GM12878 (cell line): ENCODE measurements around the gene SHH. TPM values are rescaled to one million over a fixed set of nuclear protein-coding genes. Genes with fewer than 3 reads are reported as not detected.

Experiments
- ATAC-seq: fragments of 200-7000 bp; cut with Tn5 transposase; 3 replicates; pipeline ENCODE4 v1.9.1; 2020; ENCODE audit warnings: mild to moderate bottlenecking, moderate library complexity
- BruUV-seq: library from RNA; stranded (reverse); fragments of 400-500 nt; replicated peaks from 2 replicates; lab custom pipeline; 2021; lab: Mats Ljungman, UMichigan
- CTCF ChIA-PET: fragments of 300-600 bp; sonication (Branson Sonifier 250); formaldehyde crosslinking; extraction: SDS; loops from one replicate; lab custom pipeline; 2021; ENCODE audit warnings: inconsistent platforms; lab: Yijun Ruan, JAX
- POLR2A ChIA-PET: fragments of 350-600 bp; formaldehyde crosslinking; extraction: SDS; loops from one replicate; lab custom pipeline; 2021; ENCODE audit warnings: inconsistent platforms; lab: Charles Lee
- RAD21 ChIA-PET: fragments of 300-600 bp; sonication (Branson Sonifier 250); formaldehyde crosslinking; loops from one replicate; lab custom pipeline; 2023; ENCODE audit warnings: antibody characterized with exemption; ENCODE audit not compliant: unreplicated experiment; lab: Charles Lee
- SMC1A ChIA-PET: fragments of 300-600 bp; sonication (Branson Sonifier 250); formaldehyde crosslinking; loops from one replicate; lab custom pipeline; 2023; ENCODE audit not compliant: unreplicated experiment, uncharacterized antibody; lab: Charles Lee
- DNase-seq: peaks from one replicate; pipeline ENCODE4 v3.0.0-alpha.2; 2011; ENCODE audit warnings: low read depth, low spot score
- FAIRE-seq: peaks from 3 replicates; lab custom pipeline; 2011; peaks lifted over from hg19 to GRCh38; lab: Jason Lieb, UNC
- H2AFZ ChIP-seq: 2 replicates; pipeline ENCODE4 v1.6.0; 2011; ENCODE audit warnings: low read depth, low read length, control low read depth; ENCODE audit not compliant: control insufficient read depth
- H3K27ac ChIP-seq: 2 replicates; pipeline ENCODE4 v1.5.1; 2011; ENCODE audit warnings: control low read depth; ENCODE audit not compliant: control insufficient read depth, insufficient read depth
- H3K27me3 ChIP-seq, 2 experiments: replicated peaks in 1 of 2; 2 replicates each; pipeline versions ENCODE4 v1.6.0 to v1.6.1; 2011; ENCODE audit warnings: low read length in 1 of 2; ENCODE audit not compliant: control insufficient read depth in 2 of 2, insufficient read depth in 2 of 2
- H3K36me3 ChIP-seq, 2 experiments: 2 replicates each; pipeline ENCODE4 v1.5.1; 2011; ENCODE audit warnings: low read length in 1 of 2; ENCODE audit not compliant: control insufficient read depth in 2 of 2, insufficient read depth in 2 of 2
- H3K4me1 ChIP-seq: 2 replicates; pipeline ENCODE4 v1.6.1; 2011; ENCODE audit warnings: mild to moderate bottlenecking, low read length, moderate library complexity, mixed read lengths; ENCODE audit not compliant: control insufficient read depth, insufficient read depth
- H3K4me2 ChIP-seq: 2 replicates; pipeline ENCODE4 v1.6.0; 2011; ENCODE audit warnings: control low read depth; ENCODE audit not compliant: control insufficient read depth, insufficient read depth
- H3K4me3 ChIP-seq: fragments of 200-600 bp; sonication (generic); 2 replicates; pipeline ENCODE4 v1.5.1; 2016
- H3K79me2 ChIP-seq: 2 replicates; pipeline ENCODE4 v1.6.0; 2011; ENCODE audit warnings: low read length; ENCODE audit not compliant: control insufficient read depth, insufficient read depth
- H3K9ac ChIP-seq: 2 replicates; pipeline ENCODE4 v1.8.0; 2011; ENCODE audit warnings: low read length, control low read depth, mixed read lengths; ENCODE audit not compliant: control insufficient read depth, insufficient read depth
- H3K9me3 ChIP-seq: replicated peaks from 3 replicates; pipeline ENCODE4 v1.5.1; 2011; ENCODE audit warnings: mild to moderate bottlenecking, low read length; ENCODE audit not compliant: control insufficient read depth, insufficient read depth
- H4K20me1 ChIP-seq: 2 replicates; pipeline ENCODE4 v1.6.0; 2011; ENCODE audit not compliant: control insufficient read depth, insufficient read depth
- NBN ChIP-seq: fragments of 450-650 bp; IDR thresholded peaks from 2 replicates; pipeline ENCODE4 v1.6.1; 2016
- NFXL1 ChIP-seq: fragments of 450-650 bp; IDR thresholded peaks from 2 replicates; pipeline ENCODE4 v1.6.1; 2017; ENCODE audit warnings: antibody characterized with exemption, mild to moderate bottlenecking, borderline replicate concordance
- POLR2AphosphoS5 ChIP-seq: IDR thresholded peaks from 2 replicates; pipeline ENCODE4 v1.6.1; 2011; ENCODE audit warnings: mild to moderate bottlenecking, low read length, inconsistent platforms
- POU2F2 ChIP-seq: IDR thresholded peaks from 3 replicates; pipeline ENCODE4 v1.6.1; 2011; ENCODE audit warnings: low read depth, mild to moderate bottlenecking, low read length, borderline replicate concordance
- TAF1 ChIP-seq: IDR thresholded peaks from 2 replicates; pipeline ENCODE4 v1.6.1; 2011; ENCODE audit warnings: mild to moderate bottlenecking, low read depth, low read length, borderline replicate concordance
- WGBS: methylation state at CpG from one replicate; pipeline ENCODE4 v1.1.6; 2016; ENCODE audit warnings: low lambda C conversion rate; ENCODE audit not compliant: insufficient replicate concordance, insufficient coverage; ENCODE audit errors: missing lambda C conversion rate; 5-methylcytosine and 5-hydroxymethylcytosine counted together
- in situ Hi-C: fragments of 300-500 bp; cut with MboI; formaldehyde crosslinking; loops from 9 replicates; pipeline ENCODE4 v1.14.3; 2018; ENCODE audit warnings: mixed read lengths
- intact Hi-C: fragments of 100-400 bp; cut with micrococcal nuclease; formaldehyde crosslinking; loops from one replicate; pipeline ENCODE4 v1.14.2; 2022; ENCODE audit not compliant: unreplicated experiment
- polyA plus RNA-seq, 11 experiments: library from polyadenylated mRNA; depleted of rRNA in 4 of 11; unstranded in 6 of 11; stranded (reverse) in 5 of 11; fragments of >200 nt; fragmentation: Nextera tagmentation in 4 of 11; fragmentation: Illumina TruSeq in 1 of 11; extraction: Ambion mirVana in 4 of 11; extraction: Trizol in 1 of 11; gene quantifications; 1 replicate in 1 of 11; 2 replicates in 10 of 11; pipeline versions ENCODE4 v1.2.1 to v1.2.3, GENCODE V29; 2011 to 2016; ENCODE audit warnings: inconsistent platforms in 2 of 11, missing spikeins in 2 of 11, low read depth in 1 of 11
- total RNA-seq, 4 experiments: library from RNA; depleted of rRNA in 3 of 4; stranded (reverse); fragments of >200 nt in 3 of 4; fragmentation: Illumina TruSeq in 1 of 4; extraction: Trizol in 1 of 4; gene quantifications; 2 replicates each; pipeline versions ENCODE4 v1.2.1 to v1.2.3, GENCODE V29; 2013 to 2021
- TF ChIP-seq, protein P1 (sequence below): IDR thresholded peaks from 2 replicates; pipeline ENCODE4 v1.6.1; 2011; ENCODE audit warnings: borderline replicate concordance, low read depth, mild to moderate bottlenecking, moderate library complexity, mixed read lengths, low read length; ENCODE audit not compliant: insufficient read depth; ENCODE audit errors: extremely low read length

The SHH gene
- total and polyA plus RNA-seq, 10 of the 15 experiments (the other 5 are each of a cell fraction or from before 2014, with no cell fraction given), result not detected

DNA sequence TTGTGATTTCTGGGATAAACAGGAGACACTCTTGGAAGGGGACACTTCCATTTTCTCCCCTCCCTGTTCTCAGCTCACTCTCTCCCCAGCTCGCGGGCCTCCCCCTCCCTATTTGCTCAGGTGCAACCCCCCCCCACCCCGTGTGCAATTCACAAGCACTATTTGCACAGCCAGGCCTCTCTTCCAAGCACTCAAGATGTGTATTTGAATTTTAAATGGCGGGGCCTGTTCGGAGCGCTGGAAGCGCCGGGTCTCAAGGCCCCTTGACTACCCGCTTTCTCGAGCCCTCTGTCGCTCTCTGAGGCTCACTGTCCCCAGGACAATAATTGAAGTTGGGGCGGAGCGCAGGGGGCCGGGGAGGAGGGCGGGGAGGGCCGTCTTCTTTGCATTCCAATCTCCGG lies 7.8 kb downstream of the SHH start:
- ChIA-PET CTCF (no interaction called here), POLR2A (no interaction called here), SMC1A (no interaction called here), RAD21 (no interaction called here)
- Histone ChIP-seq H3K9ac (no peak overlapping the region), H3K4me2 (no peak overlapping the region), H3K9me3 (no peaks in the 10 kb centered on the region), H3K79me2 (no peaks in the 10 kb centered on the region), H3K27ac (no peak overlapping the region), H2AFZ (no peak overlapping the region), H3K36me3 (no peaks in the 10 kb centered on the region), H3K4me1 (no peaks in the 10 kb centered on the region), H4K20me1 (no peaks in the 10 kb centered on the region), H3K4me3 (no peak overlapping the region), H3K27me3 (peaks cover 6 to 11% of the 10 kb centered on the region in 2 experiments)
- in situ Hi-C loops, result loop anchor here (25.0 kb wide), 1 partner anchor 1458 kb away; no protein-coding TSS in a partner anchor
- no peak for DNase-seq
- TF ChIP-seq NFXL1 (no peak), POLR2AphosphoS5 (no peak), POU2F2 (no peak), NBN (no peak), TAF1 (no peak)
- TF ChIP-seq, protein P1, sequence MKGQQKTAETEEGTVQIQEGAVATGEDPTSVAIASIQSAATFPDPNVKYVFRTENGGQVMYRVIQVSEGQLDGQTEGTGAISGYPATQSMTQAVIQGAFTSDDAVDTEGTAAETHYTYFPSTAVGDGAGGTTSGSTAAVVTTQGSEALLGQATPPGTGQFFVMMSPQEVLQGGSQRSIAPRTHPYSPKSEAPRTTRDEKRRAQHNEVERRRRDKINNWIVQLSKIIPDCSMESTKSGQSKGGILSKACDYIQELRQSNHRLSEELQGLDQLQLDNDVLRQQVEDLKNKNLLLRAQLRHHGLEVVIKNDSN, result no peak
- ATAC-seq, result no peak
- FAIRE-seq, result no peak
- WGBS, result 45% methylated on average over 15 of the region's 17 CpGs
- no TSS peak for BruUV-seq
- intact Hi-C loops, result no loop called here
